KMS-11 (cell line): Measurements from ENCODE around the gene NAIF1.
A peak's percentile ranks its signal among the peaks of the same experiment; 100 is the strongest.

ENCODE experiments used
- H2AFZ ChIP-seq: fragments of 200-600 bp; sonication (generic); 2 replicates; pipeline ENCODE4 v1.6.1; 2016; ENCODE audit warnings: antibody characterized with exemption, mixed run types, low read depth
- H3K27ac ChIP-seq: fragments of 200-600 bp; sonication (generic); 2 replicates; pipeline ENCODE4 v1.6.1; 2016; ENCODE audit warnings: mild to moderate bottlenecking, mixed run types
- H3K27me3 ChIP-seq: fragments of 200-600 bp; sonication (generic); 2 replicates; pipeline ENCODE4 v1.6.1; 2017; ENCODE audit warnings: mild to moderate bottlenecking, low read depth, mixed run types, moderate library complexity; ENCODE audit not compliant: insufficient read depth
- H3K36me3 ChIP-seq: fragments of 200-600 bp; sonication (generic); 2 replicates; pipeline ENCODE4 v1.6.1; 2017; ENCODE audit warnings: mild to moderate bottlenecking, mixed run types; ENCODE audit not compliant: insufficient read depth
- H3K4me1 ChIP-seq: fragments of 200-600 bp; sonication (generic); 2 replicates; pipeline ENCODE4 v1.6.1; 2016; ENCODE audit warnings: mild to moderate bottlenecking, low read depth, mixed run types; ENCODE audit not compliant: poor library complexity, severe bottlenecking
- H3K4me2 ChIP-seq: fragments of 200-600 bp; sonication (generic); 2 replicates; pipeline ENCODE4 v1.7.0; 2016; ENCODE audit warnings: mild to moderate bottlenecking, mixed run types
- H3K4me3 ChIP-seq: fragments of 200-600 bp; sonication (generic); IDR thresholded peaks from 2 replicates; pipeline ENCODE4 v1.6.1; 2017; ENCODE audit warnings: low read depth, low read length, mixed read lengths; ENCODE audit not compliant: insufficient read depth
- H3K79me2 ChIP-seq: fragments of 200-600 bp; sonication (generic); 2 replicates; pipeline ENCODE4 v1.6.1; 2016; ENCODE audit warnings: low read depth, mixed run types; ENCODE audit not compliant: insufficient read depth
- H3K9ac ChIP-seq: fragments of 200-600 bp; sonication (generic); 2 replicates; pipeline ENCODE4 v1.6.1; 2016; ENCODE audit warnings: mild to moderate bottlenecking, mixed run types
- H4K20me1 ChIP-seq: fragments of 200-600 bp; sonication (generic); 2 replicates; pipeline ENCODE4 v1.6.1; 2016; ENCODE audit warnings: mild to moderate bottlenecking, mixed run types; ENCODE audit not compliant: insufficient read depth
- CTCF ChIP-seq: fragments of 200-600 bp; sonication (generic); conservative IDR thresholded peaks from 2 replicates; pipeline ENCODE4 v1.6.1; 2017; ENCODE audit warnings: low read depth, mild to moderate bottlenecking, antibody characterized with exemption, low read length, moderate library complexity, mixed read lengths

NAIF1 gene

GRCh38 chr9:128020692-128021091 lies 46.4 kb downstream of the NAIF1 start:
- H4K20me1 ChIP-seq: no peaks in the 10 kb centered on the region
- peak; percentile 50; the same call in 1 of the 2 replicates for TF ChIP-seq CTCF
- H3K4me2 ChIP-seq: no peak overlapping the region
- H3K27me3 ChIP-seq: no peaks in the 10 kb centered on the region
- H3K4me3 ChIP-seq: no peak overlapping the region
- no peaks in the 10 kb centered on the region for H3K79me2 ChIP-seq
- H3K36me3 ChIP-seq: no peaks in the 10 kb centered on the region
- H3K4me1 ChIP-seq: no peaks in the 10 kb centered on the region
- no peak overlapping the region for H2AFZ ChIP-seq
- no peak overlapping the region for H3K27ac ChIP-seq
- H3K9ac ChIP-seq: no peak overlapping the region

- Histone ChIP-seq H2AFZ (no peak overlapping the region), H3K27me3 (no peaks in the 10 kb centered on the region), H3K4me1 (no peaks in the 10 kb centered on the region), H3K36me3 (no peaks in the 10 kb centered on the region), H3K79me2 (no peaks in the 10 kb centered on the region), H3K4me2 (no peak overlapping the region), H3K9ac (no peak overlapping the region), H3K4me3 (no peak overlapping the region), H3K27ac (no peak overlapping the region), H4K20me1 (no peaks in the 10 kb centered on the region)
- TF ChIP-seq CTCF: no peak
These were observed 51.4 kb downstream of the NAIF1 start for GRCh38 chr9:128015696-128016095.
